Suprapubic skin (tissue), 4 donors: Measurements from ENCODE around the gene CDC42SE1. TPM values are rescaled to one million over a fixed set of nuclear protein-coding genes. Genes with fewer than 3 reads are reported as not detected.

Source experiments
- DNase-seq, 2 donors: peaks; one replicate each; pipeline ENCODE4 v3.0.0-alpha.2; 2019; ENCODE audit warnings: low spot score in 2 of 2
- H3K27ac ChIP-seq: fragments of 200-600 bp; sonication (generic); one replicate; pipeline ENCODE4 v1.5.1; 2019
- H3K27me3 ChIP-seq: fragments of 200-600 bp; sonication (generic); one replicate; pipeline ENCODE4 v1.5.1; 2019
- H3K36me3 ChIP-seq: fragments of 200-600 bp; sonication (generic); one replicate; pipeline ENCODE4 v1.5.1; 2019
- H3K4me1 ChIP-seq: fragments of 200-600 bp; sonication (generic); one replicate; pipeline ENCODE4 v1.5.1; 2019
- H3K4me3 ChIP-seq: fragments of 200-600 bp; sonication (generic); one replicate; pipeline ENCODE4 v1.5.1; 2019; ENCODE audit warnings: mild to moderate bottlenecking
- H3K9me3 ChIP-seq: fragments of 200-600 bp; sonication (generic); one replicate; pipeline ENCODE4 v1.5.1; 2019
- EP300 ChIP-seq: sonication (generic); formaldehyde crosslinking; IDR thresholded peaks from one replicate; pipeline ENCODE4 v1.6.1; 2017; ENCODE audit warnings: antibody characterized with exemption
- POLR2A ChIP-seq, 2 donors: fragments of 450-650 bp; IDR thresholded peaks; one replicate each; pipeline ENCODE4 v1.6.1; 2017; ENCODE audit warnings: antibody characterized with exemption in 2 of 2, mild to moderate bottlenecking in 2 of 2, moderate library complexity in 2 of 2
- POLR2AphosphoS5 ChIP-seq, 3 donors: sonication (generic); formaldehyde crosslinking; IDR thresholded peaks; one replicate each; pipeline ENCODE4 v1.6.1; 2017; ENCODE audit warnings: antibody characterized with exemption in 3 of 3
- WGBS: methylation state at CpG from one replicate; pipeline ENCODE4 v1.1.5; 2018; 5-methylcytosine and 5-hydroxymethylcytosine counted together
- total RNA-seq, 4 donors: library from RNA; depleted of rRNA; stranded (reverse); fragments of >200 nt; gene quantifications; one replicate each; pipeline ENCODE4 v1.1.0, GENCODE V29; 2016
- TF ChIP-seq, protein P1 (sequence below), 2 donors: fragments of 200-600 bp in 1 of 2; fragments of 450-650 bp in 1 of 2; sonication (generic) in 1 of 2; IDR thresholded peaks; one replicate each; pipeline ENCODE4 v1.5.1; 2016 to 2019; ENCODE audit warnings: antibody characterized with exemption in 2 of 2, mild to moderate bottlenecking in 1 of 2, moderate library complexity in 1 of 2

CDC42SE1 gene
- total RNA-seq, 4 donors from 2014 or later: 109 to 122 (median 115) TPM

DNA sequence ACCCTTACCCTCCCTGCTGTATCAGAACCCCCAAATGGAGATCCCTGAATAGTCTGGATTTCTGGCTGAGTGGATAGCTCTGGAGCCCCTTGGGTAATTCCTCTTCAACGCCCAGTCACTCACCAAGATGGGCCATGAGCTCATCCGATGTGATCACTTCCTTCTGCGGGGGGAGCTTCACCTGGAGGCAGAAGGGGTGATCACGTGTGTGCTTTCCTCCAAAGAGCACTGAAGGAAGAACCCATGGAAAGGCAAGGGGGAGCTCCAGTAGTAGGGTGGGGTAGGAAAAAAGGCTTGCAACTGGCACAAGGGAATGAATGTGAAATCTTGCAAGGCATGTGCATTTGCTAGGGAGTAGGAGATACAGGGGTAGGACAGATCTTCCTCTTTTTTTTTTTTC, 57.8 kb downstream of the CDC42SE1 start:
- H3K27ac ChIP-seq: no peak overlapping the region
- WGBS: 65% methylated on average over 4 of the region's 4 CpGs

More for the DNA sequence above, 57.8 kb downstream of the CDC42SE1 start:
- no peaks in the 10 kb centered on the region for H3K9me3 ChIP-seq
- peaks cover 57% of the 10 kb centered on the region for H3K36me3 ChIP-seq
- no peak for DNase-seq
- TF ChIP-seq EP300 (no peak), POLR2AphosphoS5 (IDR thresholded peaks at IDR 0.05) (no peak), POLR2A (IDR thresholded peaks at IDR 0.05) (no peak)
- TF ChIP-seq, protein P1, sequence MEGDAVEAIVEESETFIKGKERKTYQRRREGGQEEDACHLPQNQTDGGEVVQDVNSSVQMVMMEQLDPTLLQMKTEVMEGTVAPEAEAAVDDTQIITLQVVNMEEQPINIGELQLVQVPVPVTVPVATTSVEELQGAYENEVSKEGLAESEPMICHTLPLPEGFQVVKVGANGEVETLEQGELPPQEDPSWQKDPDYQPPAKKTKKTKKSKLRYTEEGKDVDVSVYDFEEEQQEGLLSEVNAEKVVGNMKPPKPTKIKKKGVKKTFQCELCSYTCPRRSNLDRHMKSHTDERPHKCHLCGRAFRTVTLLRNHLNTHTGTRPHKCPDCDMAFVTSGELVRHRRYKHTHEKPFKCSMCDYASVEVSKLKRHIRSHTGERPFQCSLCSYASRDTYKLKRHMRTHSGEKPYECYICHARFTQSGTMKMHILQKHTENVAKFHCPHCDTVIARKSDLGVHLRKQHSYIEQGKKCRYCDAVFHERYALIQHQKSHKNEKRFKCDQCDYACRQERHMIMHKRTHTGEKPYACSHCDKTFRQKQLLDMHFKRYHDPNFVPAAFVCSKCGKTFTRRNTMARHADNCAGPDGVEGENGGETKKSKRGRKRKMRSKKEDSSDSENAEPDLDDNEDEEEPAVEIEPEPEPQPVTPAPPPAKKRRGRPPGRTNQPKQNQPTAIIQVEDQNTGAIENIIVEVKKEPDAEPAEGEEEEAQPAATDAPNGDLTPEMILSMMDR (IDR thresholded peaks at IDR 0.05): no peak
- peaks cover 43% of the 10 kb centered on the region for H3K4me1 ChIP-seq
- H3K4me3 ChIP-seq: no peak overlapping the region
- no peaks in the 10 kb centered on the region for H3K27me3 ChIP-seq

Other genes with a start within 250 kb of the CDC42SE1 start
- gene ARNT, start 183.0 kb downstream of the CDC42SE1 start, total RNA-seq: 10 to 100 TPM; 32.7 to 79.0 (median 41.7) TPM
- not detected for gene CTXND2, start 172.5 kb downstream of the CDC42SE1 start, total RNA-seq
- 10 to 100 TPM; 25.0 to 61.9 (median 38.5) TPM for gene SETDB1, start 133.3 kb downstream of the CDC42SE1 start, total RNA-seq
- 10 to 100 TPM; 46.5 to 57.9 (median 51.4) TPM for gene CERS2, start 84.8 kb downstream of the CDC42SE1 start, total RNA-seq
- gene ANXA9, start 77.3 kb downstream of the CDC42SE1 start, total RNA-seq: 10 to 100 TPM; 17.6 to 67.5 (median 45.8) TPM
- gene MINDY1, start 52.7 kb downstream of the CDC42SE1 start, total RNA-seq: 10 to 100 TPM; 31.7 to 59.1 (median 35.8) TPM
- gene PRUNE1, start 51.2 kb downstream of the CDC42SE1 start, total RNA-seq: 10 to 100 TPM; 16.5 to 24.2 (median 20.4) TPM
- 100 to 1,000 TPM; 196 to 492 (median 251) TPM for gene BNIPL, start 23.0 kb downstream of the CDC42SE1 start, total RNA-seq
- gene C1orf56, start 11.9 kb downstream of the CDC42SE1 start, total RNA-seq: 1 to 10 TPM; 2.7 to 4.7 (median 3.9) TPM
- gene MLLT11, start 775 bp upstream of the CDC42SE1 start, total RNA-seq: 1 to 10 TPM in 3 of 4 donors, under 1 TPM in 1; 0.24 to 1.5 (median 1.2) TPM
- 10 to 100 TPM; 16.2 to 20.6 (median 18.1) TPM for gene GABPB2, start 11.1 kb upstream of the CDC42SE1 start, total RNA-seq
- gene SEMA6C, start 87.0 kb upstream of the CDC42SE1 start, total RNA-seq: 10 to 100 TPM in 3 of 4 donors, 1 to 10 TPM in 1; 5.5 to 19.0 (median 14.9) TPM
- gene TNFAIP8L2, start 97.0 kb upstream of the CDC42SE1 start, total RNA-seq: 1 to 10 TPM; 1.0 to 2.5 (median 1.5) TPM
- 10 to 100 TPM in 3 of 4 donors, 1 to 10 TPM in 1; 8.4 to 15.2 (median 12.5) TPM for gene LYSMD1, start 106.3 kb upstream of the CDC42SE1 start, total RNA-seq
- gene SCNM1, start 106.5 kb upstream of the CDC42SE1 start, total RNA-seq: 10 to 100 TPM; 29.6 to 40.6 (median 35.4) TPM
- not detected for gene TMOD4, start 116.4 kb upstream of the CDC42SE1 start, total RNA-seq
- 10 to 100 TPM; 17.2 to 30.8 (median 26.8) TPM for gene VPS72, start 130.6 kb upstream of the CDC42SE1 start, total RNA-seq
- gene PIP5K1A, start 138.9 kb upstream of the CDC42SE1 start, total RNA-seq: 100 to 1,000 TPM in 1 of 4 donors, 10 to 100 TPM in 3; 41.6 to 120 (median 51.6) TPM
- gene PSMD4, start 195.1 kb upstream of the CDC42SE1 start, total RNA-seq: 100 to 1,000 TPM; 101 to 133 (median 119) TPM
- gene ZNF687, start 222.7 kb upstream of the CDC42SE1 start, total RNA-seq: 10 to 100 TPM; 23.6 to 36.8 (median 29.7) TPM